ENCODE measurements around the gene ZNF341. TPM values are rescaled to one million over a fixed set of nuclear protein-coding genes. Genes with fewer than 3 reads are reported as not detected.
A peak's percentile ranks its signal among the peaks of the same experiment; 100 is the strongest.

The ZNF341 gene
- polyA plus RNA-seq, 1 donor (not counting 4 experiments of a cell fraction or from before 2014, with no cell fraction given): 1.7 TPM

GRCh38 chr20:33810259-33810658 lies 78.5 kb downstream of the ZNF341 start:
- FAIRE-seq: no peak
- dilution Hi-C loops (cut with MboI; ENCODE audit: extremely low pct_ligation_motif_present, low sequenced_read_pairs): no loop called here
- no peak overlapping the region for H3K9ac ChIP-seq (ENCODE audit: control insufficient read depth, extremely low read depth, insufficient read depth, low read length)
- TF ChIP-seq EZH2 (IDR thresholded peaks at IDR 0.05; ENCODE audit: low read length): no peak
- TF ChIP-seq CTCF (optimal IDR thresholded peaks at IDR 0.05 in 1 of 3, IDR thresholded peaks at IDR 0.05 in 1 of 3, conservative IDR thresholded peaks at IDR 0.05 in 1 of 3; ENCODE audit: extremely low read depth in 1 of 3, insufficient read depth in 2 of 3, low read length in 3 of 3): no peak
- H2AFZ ChIP-seq (ENCODE audit: control insufficient read depth, low read length): no peak overlapping the region
- H3K9me3 ChIP-seq (ENCODE audit: control insufficient read depth, low read depth, low read length): no peaks in the 10 kb centered on the region
- no peak overlapping the region for H3K4me2 ChIP-seq (ENCODE audit: control insufficient read depth, extremely low read depth, insufficient read depth, low read depth, low read length)
- H3K36me3 ChIP-seq (ENCODE audit: control insufficient read depth in 2 of 2, extremely low read depth in 1 of 2, insufficient read depth in 2 of 2, low read length in 2 of 2): peaks cover 3 to 5% of the 10 kb centered on the region in 2 experiments
- H3K79me2 ChIP-seq (ENCODE audit: control insufficient read depth, insufficient read depth, low read length): peaks cover 38% of the 10 kb centered on the region
- DNase-seq (ENCODE audit: low read depth, low spot score): no peak
- peaks cover 10% of the 10 kb centered on the region for H3K4me1 ChIP-seq (ENCODE audit: control insufficient read depth, extremely low read depth, insufficient read depth, low read length)
- no peak overlapping the region for H3K4me3 ChIP-seq (ENCODE audit: control insufficient read depth in 2 of 3, extremely low read depth in 1 of 3, insufficient read depth in 2 of 3, low read depth in 1 of 3, low read length in 3 of 3)
- peaks cover 10% of the 10 kb centered on the region for H4K20me1 ChIP-seq (ENCODE audit: control insufficient read depth, extremely low read depth, insufficient read depth, low read length)
- no peaks in the 10 kb centered on the region for H3K9me1 ChIP-seq (ENCODE audit: control insufficient read depth, extremely low read depth, insufficient read depth, low read length)
- no peaks in the 10 kb centered on the region for H3K27me3 ChIP-seq (ENCODE audit: control insufficient read depth, extremely low read depth, insufficient read depth, low read length)
- no peak overlapping the region for H3K27ac ChIP-seq (ENCODE audit: control insufficient read depth, insufficient read depth, low read length)

GRCh38 chr20:33810885-33811775 lies 79.3 kb downstream of the ZNF341 start, which contains the start of gene CHMP4B:
CHMP4B (plus strand) TSS chr20:33811348; CDS start chr20:33811469, 121 bp downstream.
- peak within 1 kb of the TSS; percentile 60 for H2AFZ ChIP-seq (ENCODE audit: control insufficient read depth, low read length)

More at GRCh38 chr20:33810885-33811775, 79.3 kb downstream of the ZNF341 start, which contains the start of gene CHMP4B:
- H4K20me1 ChIP-seq (ENCODE audit: control insufficient read depth, extremely low read depth, insufficient read depth, low read length): peaks cover 12% of the 10 kb centered on the region
- H3K9me1 ChIP-seq (ENCODE audit: control insufficient read depth, extremely low read depth, insufficient read depth, low read length): no peaks in the 10 kb centered on the region
- DNase-seq (ENCODE audit: low read depth, low spot score) (peak; percentile 69), FAIRE-seq (peak; percentile 56)
- dilution Hi-C loops (cut with MboI; ENCODE audit: extremely low pct_ligation_motif_present, low sequenced_read_pairs): no loop called here
- peak within 1 kb of the TSS; percentile 98 for H3K27ac ChIP-seq (ENCODE audit: control insufficient read depth, insufficient read depth, low read length)
- H3K36me3 ChIP-seq (ENCODE audit: control insufficient read depth in 2 of 2, extremely low read depth in 1 of 2, insufficient read depth in 2 of 2, low read length in 2 of 2): peaks cover 4 to 5% of the 10 kb centered on the region in 2 experiments
- peak within 1 kb of the TSS; percentile 70 to 94 (median 84) for H3K4me3 ChIP-seq (ENCODE audit: control insufficient read depth in 2 of 3, extremely low read depth in 1 of 3, insufficient read depth in 2 of 3, low read depth in 1 of 3, low read length in 3 of 3)
- H3K9ac ChIP-seq (ENCODE audit: control insufficient read depth, extremely low read depth, insufficient read depth, low read length): peak within 1 kb of the TSS; percentile 100
- H3K27me3 ChIP-seq (ENCODE audit: control insufficient read depth, extremely low read depth, insufficient read depth, low read length): no peaks in the 10 kb centered on the region
- no peak for TF ChIP-seq CTCF (optimal IDR thresholded peaks at IDR 0.05 in 1 of 3, IDR thresholded peaks at IDR 0.05 in 1 of 3, conservative IDR thresholded peaks at IDR 0.05 in 1 of 3; ENCODE audit: extremely low read depth in 1 of 3, insufficient read depth in 2 of 3, low read length in 3 of 3)
- TF ChIP-seq EZH2 (IDR thresholded peaks at IDR 0.05; ENCODE audit: low read length): no peak
- no peaks in the 10 kb centered on the region for H3K9me3 ChIP-seq (ENCODE audit: control insufficient read depth, low read depth, low read length)
- peak within 1 kb of the TSS; percentile 81 for H3K4me2 ChIP-seq (ENCODE audit: control insufficient read depth, extremely low read depth, insufficient read depth, low read depth, low read length)
- H3K79me2 ChIP-seq (ENCODE audit: control insufficient read depth, insufficient read depth, low read length): peaks cover 47% of the 10 kb centered on the region
- peaks cover 10% of the 10 kb centered on the region for H3K4me1 ChIP-seq (ENCODE audit: control insufficient read depth, extremely low read depth, insufficient read depth, low read length)

All from keratinocyte (primary cell).